HG02798 (cell line): ENCODE data around the gene PLCXD1.
"Not testable (repeated sequence)": the region's sequence is repeated elsewhere in the genome, so short reads cannot be mapped to it uniquely, and the experiment has no call there.

Experiments used
- ATAC-seq: cut with Tn5 transposase; IDR thresholded peaks from one replicate; pipeline ENCODE4 v1.9.1; 2021; ENCODE audit warnings: mild to moderate bottlenecking; ENCODE audit not compliant: unreplicated experiment, poor library complexity

The PLCXD1 gene, protein sequence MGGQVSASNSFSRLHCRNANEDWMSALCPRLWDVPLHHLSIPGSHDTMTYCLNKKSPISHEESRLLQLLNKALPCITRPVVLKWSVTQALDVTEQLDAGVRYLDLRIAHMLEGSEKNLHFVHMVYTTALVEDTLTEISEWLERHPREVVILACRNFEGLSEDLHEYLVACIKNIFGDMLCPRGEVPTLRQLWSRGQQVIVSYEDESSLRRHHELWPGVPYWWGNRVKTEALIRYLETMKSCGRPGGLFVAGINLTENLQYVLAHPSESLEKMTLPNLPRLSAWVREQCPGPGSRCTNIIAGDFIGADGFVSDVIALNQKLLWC

DNA sequence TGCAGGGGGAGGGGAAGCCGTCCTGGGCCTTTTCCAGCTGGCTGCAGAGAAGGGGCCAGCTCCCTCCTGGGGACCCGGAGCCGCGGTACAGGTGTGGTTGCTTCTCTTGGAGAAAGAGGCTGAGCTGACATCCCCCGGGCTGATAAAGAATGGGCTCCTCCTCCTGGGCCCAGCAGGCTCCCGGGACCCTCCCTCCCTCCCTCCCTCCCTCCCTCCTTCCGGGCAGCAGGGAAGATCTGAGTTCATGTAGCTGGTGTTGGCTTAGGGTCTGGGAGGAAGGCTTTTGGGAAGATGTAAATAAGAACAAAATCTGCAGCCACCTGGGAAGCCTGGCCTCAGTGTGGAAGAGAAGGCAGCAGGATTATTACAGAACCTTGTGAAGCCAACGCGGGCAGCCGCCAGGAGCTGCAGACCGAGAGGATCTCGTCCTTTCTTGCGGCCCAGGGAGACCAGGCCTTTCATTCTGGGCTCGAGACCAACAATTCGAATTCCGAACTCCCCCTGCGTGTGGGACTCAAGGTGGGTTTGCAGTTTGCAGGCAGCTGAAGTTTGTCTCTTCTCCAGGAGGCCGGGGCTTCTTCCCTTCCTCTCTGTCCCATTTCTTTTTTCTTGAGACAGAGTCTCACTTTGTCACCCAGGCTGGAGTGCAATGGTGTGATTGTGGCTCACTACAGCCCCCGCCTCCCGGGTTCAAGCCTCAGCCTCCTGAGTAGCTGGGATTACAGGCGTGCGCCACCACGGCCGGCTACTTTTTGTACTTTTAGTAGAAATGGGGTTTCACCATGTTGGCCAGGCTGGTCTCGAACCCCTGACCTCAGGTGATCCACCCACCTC lies at the start of gene PLCXD1:
PLCXD1 (plus strand) TSS at position 216 of the 834 bp plus-strand sequence. CDS start 2,807 bp downstream, outside the sequence.
- ATAC-seq = no peak

DNA sequence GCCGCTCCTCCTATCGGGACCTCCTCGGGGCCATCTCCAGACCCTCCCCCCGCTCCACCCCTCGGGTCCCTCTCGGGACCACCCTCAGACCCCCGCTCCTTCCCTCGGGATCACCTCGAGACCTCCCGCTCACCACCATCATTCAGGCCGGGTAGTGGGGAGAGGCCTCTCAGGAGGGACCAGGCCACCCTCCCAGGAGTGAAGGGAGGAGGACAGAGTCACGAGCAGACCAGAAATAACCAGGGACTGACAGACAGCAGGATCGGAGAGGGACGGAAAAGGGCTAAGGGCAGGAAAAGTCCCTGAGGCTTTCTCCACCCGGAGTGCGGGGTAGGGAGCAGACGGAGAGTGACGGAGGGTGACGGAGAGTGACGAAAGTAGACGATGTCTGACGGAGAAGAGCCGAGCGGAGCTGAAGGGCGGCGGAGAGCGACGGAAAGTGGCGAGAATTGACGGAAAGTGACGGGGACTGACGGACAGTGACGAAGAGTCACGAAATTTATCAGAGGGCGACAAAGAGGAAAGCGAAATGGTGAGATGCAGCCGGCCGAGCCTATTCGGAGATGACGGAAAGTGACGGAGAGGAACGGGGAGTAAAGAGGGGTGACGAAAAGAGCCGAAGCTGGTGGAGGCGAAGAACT lies 49.4 kb upstream of the PLCXD1 start:
- peak; percentile 85 for ATAC-seq

DNA sequence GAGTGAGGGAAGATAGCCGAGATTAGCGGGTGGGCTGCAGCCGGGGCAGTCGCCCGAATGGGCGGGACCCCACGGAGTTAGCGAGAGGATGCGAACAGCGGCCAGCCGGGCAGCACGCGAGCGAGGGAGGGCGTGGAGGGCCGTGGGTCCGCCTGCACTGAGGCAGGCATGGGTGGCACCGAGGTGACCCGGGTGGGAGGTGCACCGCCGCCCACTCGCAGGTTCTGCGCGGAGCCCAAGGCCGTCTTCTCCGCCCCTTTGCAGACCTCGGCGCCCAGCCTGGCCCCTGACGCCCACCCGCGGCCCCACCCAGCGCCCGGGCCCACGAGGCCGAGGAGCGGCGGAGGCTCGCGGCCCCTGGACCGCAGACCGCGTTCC lies 48.9 kb upstream of the PLCXD1 start:
- ATAC-seq = peak; percentile 26

DNA sequence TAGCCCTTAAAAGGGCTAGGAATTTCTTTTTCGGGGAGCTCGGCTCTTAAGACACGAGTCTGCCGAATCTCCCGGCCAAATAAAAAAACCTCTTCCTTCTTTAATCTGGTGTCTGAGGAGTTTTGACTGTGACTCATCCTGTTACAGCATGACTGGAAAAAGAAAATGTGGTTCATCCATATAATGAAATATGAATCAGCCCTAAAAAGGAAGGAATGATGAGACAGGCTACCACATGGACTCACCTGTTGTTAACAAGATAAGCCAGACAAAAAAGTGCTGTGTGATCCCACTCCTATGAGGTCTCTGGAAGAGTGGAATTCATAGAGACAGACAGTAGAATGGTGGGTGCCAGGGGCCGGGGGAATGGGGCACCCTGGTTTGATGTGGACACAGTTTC lies 45.0 kb upstream of the PLCXD1 start:
- not testable (repeated sequence) for ATAC-seq

DNA sequence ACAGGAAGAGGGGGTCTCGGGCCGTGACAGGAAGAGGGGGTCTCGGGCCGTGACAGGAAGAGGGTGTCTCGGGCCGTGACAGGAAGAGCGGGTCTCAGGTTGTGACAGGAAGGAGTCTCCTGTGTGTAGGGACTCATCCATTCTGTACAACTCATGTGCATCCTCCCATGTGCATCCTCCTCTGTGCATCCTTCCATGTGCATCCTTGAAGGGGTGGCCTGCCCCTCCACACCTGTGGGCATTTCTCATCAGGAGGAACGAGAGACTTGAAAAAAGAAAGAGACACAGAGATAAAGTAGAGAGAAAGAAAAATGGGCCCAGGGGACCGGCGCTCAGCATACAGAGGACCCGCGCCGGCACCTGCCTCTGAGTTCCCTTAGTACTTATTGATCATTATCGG lies 30.2 kb upstream of the PLCXD1 start:
- ATAC-seq = no peak

DNA sequence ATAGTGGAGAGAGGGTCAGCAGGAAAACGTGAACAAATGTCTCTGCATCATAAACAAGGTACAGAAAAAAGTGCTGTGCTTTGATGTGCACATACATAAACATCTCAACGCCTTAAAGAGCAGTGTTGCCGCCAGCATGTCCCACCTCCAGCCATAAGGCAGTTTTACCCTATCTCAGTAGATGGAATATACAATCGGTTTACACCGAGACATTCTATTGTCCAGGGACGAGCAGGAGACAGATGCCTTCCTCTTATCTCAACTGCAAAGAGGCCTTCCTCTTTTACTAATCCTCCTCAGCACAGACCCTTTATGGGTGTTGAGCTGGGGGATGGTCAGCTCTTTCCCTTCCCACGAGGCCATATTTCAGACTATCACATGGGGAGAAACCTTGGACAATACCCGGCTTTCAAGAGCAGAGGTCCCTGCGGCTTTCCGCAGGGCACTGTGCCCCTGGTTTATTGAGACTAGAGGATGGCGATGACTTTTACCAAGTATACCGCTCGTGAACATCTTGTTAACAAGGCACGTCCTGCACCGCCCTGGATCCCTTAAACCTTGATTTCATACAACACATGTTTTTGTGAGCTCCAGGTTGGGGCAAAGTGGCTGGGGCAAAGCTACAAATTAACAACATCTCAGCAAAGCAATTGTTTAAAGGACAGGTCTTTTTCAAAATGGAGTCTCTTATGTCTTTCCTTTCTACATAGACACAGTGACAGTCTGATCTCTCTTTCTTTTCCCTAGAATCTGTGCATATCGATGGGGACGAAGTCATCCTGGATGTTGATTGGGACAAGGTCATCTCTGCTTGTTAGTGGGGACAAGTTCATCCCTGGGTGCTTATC lies 29.6 kb upstream of the PLCXD1 start:
- not testable (repeated sequence) for ATAC-seq

DNA sequence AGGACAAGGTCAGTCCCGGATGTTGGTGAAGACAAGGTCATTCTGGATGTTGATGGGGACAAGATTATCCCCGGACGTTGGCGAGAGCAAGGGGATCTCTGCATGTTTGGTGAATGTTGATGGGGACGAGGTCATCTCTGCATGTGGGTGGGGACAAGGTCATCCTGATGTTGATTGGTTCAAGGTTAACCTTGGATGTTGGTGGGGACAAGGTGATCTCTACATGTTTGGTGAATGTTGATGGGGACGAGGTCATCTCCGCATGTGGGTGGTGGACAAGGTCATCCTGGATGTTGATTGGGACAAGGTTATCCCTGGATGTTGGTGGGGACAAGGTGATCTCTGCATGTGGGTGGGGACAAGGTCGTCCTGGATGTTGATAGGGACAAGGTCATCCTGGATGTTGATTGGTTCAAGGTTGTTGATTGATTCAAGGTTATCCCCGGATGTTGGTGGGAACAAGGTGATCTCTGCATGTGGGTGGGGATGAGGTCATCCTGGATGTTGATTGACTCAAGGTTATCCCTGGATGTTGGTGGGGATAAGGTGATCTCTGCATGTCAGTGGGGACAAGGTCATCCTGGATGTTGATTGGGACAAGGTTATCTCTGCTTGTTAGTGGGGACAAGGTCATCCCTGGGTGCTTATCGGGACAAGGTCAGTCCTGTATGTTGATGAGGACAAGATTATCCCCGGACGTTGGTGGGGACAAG lies 28.8 kb upstream of the PLCXD1 start:
- no peak for ATAC-seq

DNA sequence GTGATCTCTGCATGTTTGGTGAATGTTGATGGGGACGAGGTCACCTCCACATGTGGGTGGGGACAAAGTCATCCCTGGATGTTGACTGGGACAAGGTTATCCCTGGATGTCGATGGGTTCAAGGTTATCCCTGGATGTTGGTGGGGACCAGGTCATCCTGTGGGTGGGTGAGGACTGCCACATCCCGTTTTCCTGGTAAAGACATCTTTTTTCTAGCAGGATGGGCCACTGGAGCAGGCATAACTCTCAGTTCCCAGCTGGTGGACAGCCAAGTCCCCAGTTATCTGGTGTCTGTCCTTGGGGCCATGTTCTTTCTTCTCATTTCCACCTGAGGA lies 28.3 kb upstream of the PLCXD1 start:
- ATAC-seq = no peak

DNA sequence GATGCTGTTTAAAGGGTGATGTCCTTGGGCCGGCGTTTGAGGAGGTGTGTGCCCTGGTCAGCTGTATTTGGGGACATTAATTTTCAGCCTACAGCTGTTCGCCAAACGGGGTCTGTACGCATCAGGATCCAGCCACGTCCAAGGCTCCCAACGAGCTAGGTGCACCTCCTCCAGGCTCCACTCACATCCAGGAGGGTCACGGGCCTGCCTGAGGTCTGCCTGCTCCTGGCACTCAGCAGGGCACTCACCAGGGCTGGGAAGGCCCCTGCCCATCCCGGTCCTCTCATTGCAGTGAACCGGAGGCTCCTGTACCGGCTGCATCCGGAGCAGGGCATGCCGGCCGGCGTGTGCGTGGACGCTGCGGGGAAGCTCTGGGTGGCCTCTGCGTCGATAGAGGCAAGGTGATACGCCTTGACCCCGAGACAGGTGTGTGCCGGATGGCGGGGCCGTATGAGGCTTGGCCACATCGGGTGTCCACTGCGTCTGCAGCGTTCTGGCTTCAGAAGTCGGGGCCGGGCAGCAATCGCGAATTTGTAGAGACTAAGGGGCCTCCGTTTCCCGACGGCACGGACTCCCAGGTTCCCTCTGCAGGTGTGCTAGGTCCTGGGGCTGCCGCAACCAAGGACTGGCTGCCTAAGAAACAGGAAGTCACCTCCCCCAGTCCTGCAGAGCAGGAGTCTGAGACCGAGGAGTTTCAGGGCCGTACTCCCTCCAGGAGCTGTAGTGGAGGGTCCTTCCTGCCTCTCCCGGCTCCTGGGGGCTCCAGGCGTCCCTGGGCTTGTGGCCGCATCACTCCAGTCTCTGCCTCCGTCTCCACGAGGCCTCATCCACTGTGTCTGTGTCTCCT lies 27.5 kb upstream of the PLCXD1 start:
- ATAC-seq = no peak

DNA sequence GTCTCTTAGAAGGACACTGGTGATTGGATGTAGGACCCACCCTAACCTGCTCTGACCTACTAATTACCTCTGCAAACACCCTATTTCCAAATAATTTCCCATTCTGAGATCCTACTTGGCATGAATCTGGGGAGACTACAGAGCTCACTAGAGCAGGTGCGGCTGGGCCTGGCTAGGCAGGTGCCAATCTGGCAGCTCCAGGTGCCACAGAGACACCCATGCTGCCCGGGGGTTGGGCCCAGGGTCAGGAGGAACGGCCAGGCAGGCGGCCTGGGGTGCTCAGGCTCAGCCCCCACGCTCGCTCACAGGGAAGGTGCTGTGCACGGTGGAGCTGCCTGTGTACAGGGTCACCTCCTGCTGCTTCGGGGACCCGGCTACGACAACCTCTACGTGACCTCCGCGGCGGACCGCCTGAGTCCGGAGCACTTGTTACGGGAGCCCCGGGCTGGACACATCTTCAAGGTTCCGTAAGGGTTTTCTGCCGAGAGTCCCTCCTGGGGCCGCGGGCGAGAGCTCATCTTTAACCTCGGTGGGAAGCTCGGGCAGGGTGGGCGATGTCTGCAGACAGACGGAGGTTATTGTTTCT lies 26.5 kb upstream of the PLCXD1 start:
- no peak for ATAC-seq

DNA sequence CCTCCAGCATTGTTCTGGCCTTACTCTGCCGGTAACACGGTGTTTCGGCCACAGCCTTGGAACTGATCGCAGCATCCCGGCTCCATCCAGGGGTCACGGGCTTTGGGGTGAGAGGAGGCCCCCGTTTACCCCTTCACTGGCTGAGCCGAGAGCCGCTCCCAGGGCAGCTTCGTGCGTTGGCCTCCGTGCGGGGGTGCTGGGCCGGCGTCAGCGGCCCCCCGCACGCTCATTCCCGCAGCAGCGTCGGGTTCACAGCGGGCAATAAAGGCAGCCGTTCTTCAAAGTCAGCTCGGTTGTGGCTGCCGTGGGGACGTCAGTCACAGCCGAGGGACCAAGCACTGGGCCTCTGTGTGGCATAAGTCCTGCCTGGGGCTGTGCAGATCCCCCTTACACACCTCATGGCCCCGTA lies 25.3 kb upstream of the PLCXD1 start:
- ATAC-seq = no peak

DNA sequence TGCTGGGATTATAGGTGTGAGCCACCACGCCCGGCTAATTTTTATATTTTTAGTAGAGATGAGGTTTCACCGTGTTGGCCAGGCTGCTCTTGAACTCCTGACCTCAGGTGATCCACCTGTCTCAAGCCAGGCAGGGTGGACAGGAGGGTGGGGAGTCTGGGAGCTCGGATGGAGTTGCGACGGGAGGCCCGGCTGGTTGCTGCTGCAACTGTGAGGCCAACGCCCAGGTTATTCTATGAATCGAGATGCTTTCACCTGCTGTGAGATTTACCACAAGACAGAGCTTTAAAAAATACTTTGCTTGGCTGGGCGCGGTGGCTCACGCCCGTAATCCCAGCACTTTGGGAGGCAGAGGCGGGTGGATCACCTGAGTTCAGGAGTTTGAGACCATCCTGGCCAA lies 24.1 kb upstream of the PLCXD1 start:
- not testable (repeated sequence) for ATAC-seq

DNA sequence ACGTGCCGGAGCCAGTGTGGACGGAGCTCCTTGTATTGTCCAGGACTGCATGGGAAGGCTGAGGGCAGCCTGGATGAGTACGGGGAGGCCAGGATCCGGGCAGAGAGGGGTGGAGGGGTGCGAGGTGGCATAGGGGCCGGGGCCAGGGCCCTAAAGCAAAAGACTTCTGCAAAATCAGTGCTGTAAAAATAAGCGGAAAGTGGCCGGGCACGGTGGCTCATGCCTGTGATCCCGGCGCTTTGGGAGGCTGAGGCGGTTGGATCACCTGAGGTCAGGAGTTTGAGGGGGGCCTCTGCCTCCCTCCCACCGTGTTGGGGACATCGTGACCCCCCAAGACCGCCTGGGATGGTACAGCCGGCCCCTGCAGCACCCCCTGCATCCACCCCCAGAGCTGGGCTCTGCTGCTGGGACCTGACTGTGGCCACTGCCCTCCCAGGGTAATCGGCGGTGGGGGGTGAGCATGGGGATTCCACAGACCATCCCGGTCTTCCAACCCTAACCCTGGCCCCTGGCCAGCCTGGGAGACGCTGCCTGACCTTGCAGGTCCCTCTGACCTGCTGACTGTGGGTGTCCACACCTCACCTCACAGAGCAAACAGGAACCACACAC lies 23.4 kb upstream of the PLCXD1 start:
- ATAC-seq = no peak

DNA sequence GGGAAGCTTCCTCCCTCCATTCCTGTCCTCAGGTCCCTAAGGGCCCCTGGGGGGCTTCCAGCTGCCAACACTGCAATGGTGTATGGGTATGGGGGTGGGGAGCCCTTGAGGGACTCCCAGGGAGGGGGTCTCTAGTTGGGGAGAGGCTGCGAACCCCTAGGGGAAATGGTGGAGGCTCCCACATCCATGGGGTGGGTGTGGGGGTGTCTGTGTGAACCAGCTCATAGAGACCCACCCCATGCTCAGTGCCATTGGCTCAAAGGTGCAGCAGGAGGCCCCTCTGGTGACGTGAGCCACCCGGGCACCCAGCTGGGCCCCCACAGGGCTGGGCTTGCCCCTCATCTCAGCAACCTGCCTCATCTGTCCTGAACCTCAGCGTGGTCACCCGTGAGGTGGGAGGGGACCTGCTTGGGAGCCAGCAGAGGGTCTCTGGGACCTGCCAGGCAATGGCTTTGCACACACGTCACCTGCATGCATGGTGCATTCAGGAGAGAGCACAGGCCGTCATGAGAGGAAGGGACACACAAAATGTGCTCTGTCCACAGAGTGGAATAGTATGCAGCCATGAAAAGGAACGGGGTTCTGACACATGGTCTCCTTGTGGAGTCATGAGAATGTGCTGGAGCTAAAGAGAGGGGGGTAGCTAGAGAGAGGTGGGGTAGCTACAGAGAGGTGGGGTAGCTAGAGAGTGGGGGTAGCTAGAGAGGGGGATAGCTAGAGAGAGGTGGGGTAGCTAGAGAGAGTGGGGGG lies 22.7 kb upstream of the PLCXD1 start:
- ATAC-seq = no peak

DNA sequence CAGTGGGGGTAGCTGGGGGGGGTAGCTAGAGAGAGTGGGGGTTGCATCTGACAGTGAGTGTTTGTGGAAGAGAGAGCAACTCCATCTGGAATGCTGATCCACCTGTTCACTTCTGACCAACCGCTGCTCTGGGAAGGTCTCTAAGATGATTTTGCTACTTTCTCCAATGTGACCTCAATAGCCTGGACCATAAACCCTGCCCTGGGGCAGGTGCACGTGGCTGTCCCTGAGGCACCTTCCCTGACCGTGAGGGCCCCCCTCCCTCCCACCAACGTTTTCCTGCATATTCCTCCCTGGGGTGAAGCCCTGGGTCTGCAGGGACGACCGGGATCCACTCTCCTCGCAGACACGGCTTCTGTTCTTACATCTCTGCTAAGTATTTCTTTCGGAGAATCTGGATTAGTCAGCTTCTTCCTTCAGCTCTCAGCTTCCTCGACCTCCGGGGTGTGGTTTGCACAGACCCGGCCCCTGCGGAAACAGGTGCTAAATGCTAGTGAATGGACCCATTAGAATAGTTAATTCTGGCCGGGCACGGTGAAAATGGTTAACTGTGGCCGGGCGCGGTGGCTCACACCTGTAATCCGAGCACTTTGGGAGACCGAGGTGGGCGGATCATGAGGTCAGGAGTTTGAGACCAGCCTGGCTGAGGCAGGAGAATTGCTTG lies 21.4 kb upstream of the PLCXD1 start:
- no peak for ATAC-seq

DNA sequence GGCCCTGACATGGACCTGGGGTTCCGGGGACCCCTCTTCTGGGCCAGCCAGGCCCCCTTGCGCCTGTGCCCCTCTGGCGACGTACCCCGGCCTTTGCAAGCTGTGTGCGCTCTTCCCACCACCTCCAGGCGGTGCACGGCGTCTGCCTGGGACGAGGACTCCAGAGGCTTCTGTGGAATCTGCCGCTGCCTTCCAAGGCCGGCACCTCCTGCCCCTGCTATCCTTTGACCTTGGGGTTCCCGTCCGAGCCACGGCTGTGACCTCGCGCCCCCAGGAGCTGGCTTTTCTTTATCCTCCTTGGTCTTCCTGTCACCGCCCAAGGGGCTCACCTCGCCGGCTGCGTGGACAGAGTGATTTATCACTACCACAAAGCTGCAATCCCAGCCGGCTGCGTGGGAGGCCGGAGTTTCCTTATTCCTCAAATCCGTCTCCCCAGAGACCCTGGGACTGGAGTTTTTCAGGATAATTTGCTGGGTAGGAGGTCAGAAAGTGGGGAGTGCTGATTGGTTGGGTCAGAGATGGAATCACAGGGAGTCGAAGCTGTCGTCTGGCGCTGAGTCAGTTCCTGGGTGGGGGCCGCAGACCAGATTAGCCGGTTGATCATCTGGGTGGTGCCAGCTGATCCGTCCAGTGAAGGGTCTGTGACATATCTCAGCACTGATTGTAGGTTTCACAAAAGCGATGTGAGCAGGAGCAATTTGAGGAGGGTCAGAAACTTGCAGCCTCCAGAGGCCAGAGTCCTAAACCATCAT lies 19.8 kb upstream of the PLCXD1 start:
- no peak for ATAC-seq
